Adrenal gland (tissue), 5 donors: ENCODE results near the gene FOXO4.
"Not testable (repeated sequence)": the region's sequence is repeated elsewhere in the genome, so short reads cannot be mapped to it uniquely, and the experiment has no call there.

Experiments
- POLR2A ChIP-seq, 2 donors: fragments of 450-650 bp; IDR thresholded peaks; one replicate each; pipeline ENCODE4 v1.6.1; 2017; ENCODE audit warnings: antibody characterized with exemption in 2 of 2, mild to moderate bottlenecking in 2 of 2, moderate library complexity in 1 of 2
- TF ChIP-seq, protein P1 (sequence below), 6 experiments: fragments of 450-650 bp in 4 of 6; fragments of 200-600 bp in 2 of 6; sonication (generic) in 1 of 6; IDR thresholded peaks; 1 replicate in 5 of 6; 2 replicates in 1 of 6; pipeline versions ENCODE4 v1.5.1 to v1.8.0; 2016 to 2021; ENCODE audit warnings: antibody characterized with exemption in 6 of 6, mild to moderate bottlenecking in 2 of 6, moderate library complexity in 1 of 6
- donor health status: DM: no; HTN: no; CAD: no.

DNA sequence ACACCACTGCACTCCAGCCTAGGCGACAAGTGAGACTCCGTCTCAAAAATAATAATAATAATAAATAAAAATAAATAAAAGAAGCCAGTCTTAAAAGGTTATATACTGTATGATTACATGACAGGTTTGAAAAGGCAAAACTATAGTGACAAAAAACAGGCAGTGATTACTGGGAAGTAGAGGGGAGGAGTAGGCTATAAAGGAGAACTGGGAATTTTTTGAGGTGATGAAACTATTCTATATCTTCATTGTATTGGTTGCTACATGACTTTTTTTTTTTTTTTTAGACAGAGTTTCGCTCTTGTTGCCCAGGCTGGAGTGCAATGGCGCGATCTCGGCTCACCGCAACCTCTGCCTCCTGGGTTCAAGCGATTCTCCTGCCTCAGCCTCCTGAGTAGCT lies 47.8 kb upstream of the FOXO4 start:
- TF ChIP-seq POLR2A (IDR thresholded peaks at IDR 0.05): not testable (repeated sequence)
- TF ChIP-seq, protein P1, sequence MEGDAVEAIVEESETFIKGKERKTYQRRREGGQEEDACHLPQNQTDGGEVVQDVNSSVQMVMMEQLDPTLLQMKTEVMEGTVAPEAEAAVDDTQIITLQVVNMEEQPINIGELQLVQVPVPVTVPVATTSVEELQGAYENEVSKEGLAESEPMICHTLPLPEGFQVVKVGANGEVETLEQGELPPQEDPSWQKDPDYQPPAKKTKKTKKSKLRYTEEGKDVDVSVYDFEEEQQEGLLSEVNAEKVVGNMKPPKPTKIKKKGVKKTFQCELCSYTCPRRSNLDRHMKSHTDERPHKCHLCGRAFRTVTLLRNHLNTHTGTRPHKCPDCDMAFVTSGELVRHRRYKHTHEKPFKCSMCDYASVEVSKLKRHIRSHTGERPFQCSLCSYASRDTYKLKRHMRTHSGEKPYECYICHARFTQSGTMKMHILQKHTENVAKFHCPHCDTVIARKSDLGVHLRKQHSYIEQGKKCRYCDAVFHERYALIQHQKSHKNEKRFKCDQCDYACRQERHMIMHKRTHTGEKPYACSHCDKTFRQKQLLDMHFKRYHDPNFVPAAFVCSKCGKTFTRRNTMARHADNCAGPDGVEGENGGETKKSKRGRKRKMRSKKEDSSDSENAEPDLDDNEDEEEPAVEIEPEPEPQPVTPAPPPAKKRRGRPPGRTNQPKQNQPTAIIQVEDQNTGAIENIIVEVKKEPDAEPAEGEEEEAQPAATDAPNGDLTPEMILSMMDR (IDR thresholded peaks at IDR 0.05): not testable (repeated sequence)
